ENCODE data around the gene TRIM3. TPM values are rescaled to one million over a fixed set of nuclear protein-coding genes. Genes with fewer than 3 reads are reported as not detected.

TRIM3 gene
- total RNA-seq, 3 donors from 2014 or later = 28.0 to 57.8 (median 48.4) TPM

- Histone ChIP-seq H3K9me3 (no peaks in the 10 kb centered on the region), H3K4me1 (ENCODE audit: low read depth) (no peaks in the 10 kb centered on the region), H3K4me3 (no peak overlapping the region), H3K36me3 (ENCODE audit: low read depth) (peaks cover 4% of the 10 kb centered on the region)
- TF ChIP-seq CTCF (IDR thresholded peaks at IDR 0.05) = no peak
- ATAC-seq (no peak), DNase-seq (no peak)
- intact Hi-C loops (cut with DNase I, micrococcal nuclease) = no loop called here
Observed at GRCh38 chr11:6458352-6459098, 15.2 kb downstream of the TRIM3 start.

DNA sequence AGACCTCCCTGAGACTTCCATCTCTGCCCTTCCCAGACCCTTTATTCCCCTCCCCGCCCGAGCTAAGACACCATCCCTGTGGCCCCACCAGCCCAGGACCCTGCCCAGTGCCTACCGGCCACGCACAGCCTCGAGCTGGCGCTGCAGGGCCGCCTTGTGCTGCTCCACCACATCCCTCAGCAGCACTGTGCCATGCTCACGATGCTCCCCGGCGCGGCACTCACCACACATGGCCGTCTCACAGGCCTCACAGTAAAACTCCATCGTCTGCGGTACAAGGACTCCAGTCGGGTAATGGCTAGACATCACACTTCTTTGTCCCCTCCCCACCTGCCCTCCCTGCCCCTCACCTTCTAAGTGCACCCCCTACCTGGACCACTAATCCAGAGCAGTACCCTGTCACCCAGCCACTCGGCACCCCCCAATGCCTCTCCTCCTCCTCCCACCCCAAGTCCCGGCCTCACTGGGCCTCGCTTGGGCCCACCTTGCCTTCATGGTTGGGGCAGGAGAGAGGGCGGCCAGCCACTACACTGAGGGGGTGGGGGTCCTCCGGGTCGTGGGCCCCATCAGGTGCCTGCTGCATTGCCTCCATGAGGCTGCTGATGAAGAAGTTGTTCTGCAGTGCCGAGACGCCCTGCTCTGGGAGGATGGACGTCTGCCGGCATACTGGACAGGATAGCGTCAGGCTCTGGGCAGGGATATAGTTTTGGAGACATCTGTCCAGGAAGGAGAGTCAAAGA, 16.0 kb downstream of the TRIM3 start:
- peaks cover 4% of the 10 kb centered on the region for H3K36me3 ChIP-seq (ENCODE audit: low read depth)
- H3K9me3 ChIP-seq = no peaks in the 10 kb centered on the region
- H3K4me3 ChIP-seq = no peak overlapping the region
- ATAC-seq = no peak
- DNase-seq = no peak
- intact Hi-C loops (cut with DNase I, micrococcal nuclease) = no loop called here
- no peaks in the 10 kb centered on the region for H3K4me1 ChIP-seq (ENCODE audit: low read depth)
- TF ChIP-seq CTCF (IDR thresholded peaks at IDR 0.05) = no peak

- Histone ChIP-seq H3K4me1 (ENCODE audit: low read depth) (no peaks in the 10 kb centered on the region), H3K9me3 (no peaks in the 10 kb centered on the region), H3K4me3 (no peak overlapping the region), H3K36me3 (ENCODE audit: low read depth) (no peaks in the 10 kb centered on the region)
- ATAC-seq = no peak
- no peak for TF ChIP-seq CTCF (IDR thresholded peaks at IDR 0.05)
- intact Hi-C loops (cut with DNase I, micrococcal nuclease) = no loop called here
- DNase-seq = no peak
Observed at GRCh38 chr11:6456361-6457073, 17.2 kb downstream of the TRIM3 start.

GRCh38 chr11:6455070-6455469, 18.7 kb downstream of the TRIM3 start:
- DNase-seq (no peak), ATAC-seq (no peak)
- no peak for TF ChIP-seq CTCF (IDR thresholded peaks at IDR 0.05)
- intact Hi-C loops (cut with DNase I, micrococcal nuclease) = no loop called here
- no peak overlapping the region for H3K4me3 ChIP-seq
- H3K4me1 ChIP-seq (ENCODE audit: low read depth) = no peaks in the 10 kb centered on the region
- no peaks in the 10 kb centered on the region for H3K9me3 ChIP-seq
- H3K36me3 ChIP-seq (ENCODE audit: low read depth) = no peaks in the 10 kb centered on the region

- TF ChIP-seq CTCF (IDR thresholded peaks at IDR 0.05) = no peak
- DNase-seq = no peak
- no peaks in the 10 kb centered on the region for H3K36me3 ChIP-seq (ENCODE audit: low read depth)
- no peaks in the 10 kb centered on the region for H3K9me3 ChIP-seq
- H3K4me1 ChIP-seq (ENCODE audit: low read depth) = no peaks in the 10 kb centered on the region
- intact Hi-C loops (cut with DNase I, micrococcal nuclease) = no loop called here
- ATAC-seq = no peak
- no peak overlapping the region for H3K4me3 ChIP-seq
Observed at GRCh38 chr11:6453152-6453551, 20.6 kb downstream of the TRIM3 start.

Measured in mucosa of descending colon (tissue), 3 donors.